ENCODE results near the gene SOX10. TPM values are rescaled to one million over a fixed set of nuclear protein-coding genes. Genes with fewer than 3 reads are reported as not detected.

Gene SOX10
- total RNA-seq (2022) (not detected in 2 replicates), Bru-seq, nascent RNA (not detected), BruChase-seq, experiment 1, labeled RNA remaining after a 2-hour chase (not detected), BruChase-seq, experiment 2, labeled RNA remaining after a 6-hour chase (not detected)
- long read RNA-seq = 0 reads

DNA sequence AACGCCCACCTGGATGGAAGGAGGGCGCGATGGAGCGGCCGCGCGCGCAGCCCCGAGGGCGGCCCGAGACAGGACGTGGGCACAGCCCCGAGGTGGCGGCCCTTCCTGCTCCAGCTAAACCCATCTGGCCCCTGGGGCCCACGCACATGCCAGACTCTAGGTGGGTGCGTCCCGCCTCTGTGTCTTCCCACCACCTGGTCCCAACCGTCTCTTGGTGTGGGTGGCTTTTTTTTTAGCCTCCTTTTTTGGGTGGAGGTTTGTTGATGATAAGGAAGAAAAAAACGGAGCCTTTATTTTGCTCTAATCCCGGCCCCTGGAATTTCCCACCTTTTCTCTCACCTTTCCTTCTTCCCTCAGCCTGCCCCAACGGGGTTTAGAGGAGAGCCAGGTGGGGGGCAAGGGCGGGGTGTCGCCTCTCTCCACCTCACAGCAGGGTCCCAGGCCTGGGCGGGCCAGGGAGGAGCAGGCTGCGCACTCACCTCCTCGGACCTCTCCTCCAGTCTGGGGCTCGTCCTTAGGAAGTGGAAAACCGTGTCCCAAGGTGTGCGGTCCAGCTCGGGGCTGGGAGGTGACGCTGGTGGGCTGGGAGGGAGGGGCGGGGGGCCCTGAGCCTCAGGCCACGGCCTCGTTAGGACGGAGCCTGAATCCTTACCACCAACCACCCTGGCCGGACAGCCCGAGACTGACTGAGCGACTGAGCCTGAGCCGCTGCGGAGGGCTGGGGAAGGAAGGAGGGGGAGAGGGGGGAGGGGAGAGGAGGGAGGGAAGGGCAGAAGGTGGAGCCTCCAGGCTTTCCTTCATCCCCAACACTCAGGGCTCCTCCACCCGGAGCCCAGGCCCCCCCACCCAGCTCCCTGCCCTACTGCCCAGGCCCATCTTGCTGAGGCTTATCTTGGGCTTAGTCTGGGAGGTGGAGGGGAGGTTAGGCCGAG, at the start of gene SOX10:
Gene SOX10 (minus strand): TSS at position 696 of the 932 bp plus-strand sequence. CDS start 771 bp downstream, outside the sequence.
- intact Hi-C loops (cut with micrococcal nuclease; ENCODE audit: unreplicated experiment) = no loop called here
- H3K36me3 Mint-ChIP-seq (ENCODE audit: insufficient read depth, unreplicated experiment) = peaks cover 4% of the 10 kb centered on the region
- TF ChIP-seq, protein P1, sequence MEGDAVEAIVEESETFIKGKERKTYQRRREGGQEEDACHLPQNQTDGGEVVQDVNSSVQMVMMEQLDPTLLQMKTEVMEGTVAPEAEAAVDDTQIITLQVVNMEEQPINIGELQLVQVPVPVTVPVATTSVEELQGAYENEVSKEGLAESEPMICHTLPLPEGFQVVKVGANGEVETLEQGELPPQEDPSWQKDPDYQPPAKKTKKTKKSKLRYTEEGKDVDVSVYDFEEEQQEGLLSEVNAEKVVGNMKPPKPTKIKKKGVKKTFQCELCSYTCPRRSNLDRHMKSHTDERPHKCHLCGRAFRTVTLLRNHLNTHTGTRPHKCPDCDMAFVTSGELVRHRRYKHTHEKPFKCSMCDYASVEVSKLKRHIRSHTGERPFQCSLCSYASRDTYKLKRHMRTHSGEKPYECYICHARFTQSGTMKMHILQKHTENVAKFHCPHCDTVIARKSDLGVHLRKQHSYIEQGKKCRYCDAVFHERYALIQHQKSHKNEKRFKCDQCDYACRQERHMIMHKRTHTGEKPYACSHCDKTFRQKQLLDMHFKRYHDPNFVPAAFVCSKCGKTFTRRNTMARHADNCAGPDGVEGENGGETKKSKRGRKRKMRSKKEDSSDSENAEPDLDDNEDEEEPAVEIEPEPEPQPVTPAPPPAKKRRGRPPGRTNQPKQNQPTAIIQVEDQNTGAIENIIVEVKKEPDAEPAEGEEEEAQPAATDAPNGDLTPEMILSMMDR (IDR thresholded peaks at IDR 0.05; ENCODE audit: insufficient read depth in 1 of 2, low read depth in 1 of 2, low read length in 1 of 2, severe bottlenecking in 1 of 2, unreplicated experiment in 1 of 2) = no peak
- no peaks in the 10 kb centered on the region for H3K9me3 Mint-ChIP-seq (ENCODE audit: unreplicated experiment)
- H3K27me3 Mint-ChIP-seq (ENCODE audit: insufficient read depth, unreplicated experiment) = no peaks in the 10 kb centered on the region
- POLR2A ChIA-PET = no interaction called here
- H3K4me1 ChIP-seq = no peaks in the 10 kb centered on the region
- H3K4me3 Mint-ChIP-seq (ENCODE audit: unreplicated experiment) = no peak within 1 kb of the TSS
- no peaks in the 10 kb centered on the region for H3K36me3 ChIP-seq (ENCODE audit: control insufficient read depth, insufficient read depth, low read length)
- H3K27ac Mint-ChIP-seq (ENCODE audit: unreplicated experiment) = no peak within 1 kb of the TSS
- no peak within 1 kb of the TSS for H3K4me3 ChIP-seq (ENCODE audit: low read depth, low read length)
- no peaks in the 10 kb centered on the region; the same call in 1 of the 2 replicates for H3K27me3 ChIP-seq (replicated peaks; ENCODE audit: control insufficient read depth, insufficient read depth, low read length)
- CTCF ChIA-PET = no interaction called here
- no TSS peak for BruUV-seq (replicated peaks)
- H3K9me3 ChIP-seq = no peaks in the 10 kb centered on the region
- no peaks in the 10 kb centered on the region for H3K4me1 Mint-ChIP-seq (ENCODE audit: low read depth, unreplicated experiment)
- DNase-seq = no peak

DNA sequence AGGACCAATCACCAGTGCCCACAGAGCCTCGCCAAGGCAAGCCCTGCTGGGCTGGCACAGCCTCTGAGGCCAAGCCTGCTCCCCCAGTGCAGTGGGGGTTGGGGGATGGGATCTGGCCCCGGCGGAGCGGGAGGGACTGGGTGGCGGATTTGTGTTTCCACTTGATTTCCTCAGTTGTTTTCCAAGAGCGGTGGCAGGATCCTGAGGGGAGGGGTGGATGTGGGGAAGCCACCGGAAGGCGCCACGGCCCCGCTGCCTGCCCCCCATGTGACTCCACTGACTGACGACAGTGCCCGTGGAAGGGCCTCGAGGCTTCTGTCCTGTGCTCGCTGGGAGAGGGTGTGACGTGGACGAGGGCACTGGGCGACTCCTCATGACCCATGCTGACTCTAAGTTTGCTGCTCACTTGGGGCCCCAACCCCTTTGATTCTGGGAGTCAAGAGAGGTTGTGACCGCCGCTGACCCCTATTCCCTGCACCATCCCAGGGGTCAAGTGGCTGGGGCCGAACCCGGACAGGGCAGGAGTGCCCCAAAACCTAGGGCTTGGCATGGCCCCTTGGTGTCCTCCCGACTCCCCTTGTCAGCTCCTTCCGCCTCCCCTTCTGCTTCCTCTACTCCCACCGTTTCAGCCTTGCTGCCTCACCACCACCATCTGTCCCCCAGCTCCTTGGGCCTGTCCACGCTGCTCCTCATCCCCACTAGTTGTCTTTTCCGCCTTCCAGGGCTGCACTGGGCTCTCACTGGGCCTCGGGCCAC, 49.3 kb upstream of the SOX10 start:
- CTCF ChIA-PET = interaction anchor here (0.9 kb wide), 1 partner anchor 16 kb away, joined by 3 read pairs; no protein-coding TSS in a partner anchor
- H3K36me3 Mint-ChIP-seq (ENCODE audit: insufficient read depth, unreplicated experiment) = no peaks in the 10 kb centered on the region
- no peaks in the 10 kb centered on the region for H3K36me3 ChIP-seq (ENCODE audit: control insufficient read depth, insufficient read depth, low read length)
- TF ChIP-seq, protein P1 (IDR thresholded peaks at IDR 0.05; ENCODE audit: insufficient read depth in 1 of 2, low read depth in 1 of 2, low read length in 1 of 2, severe bottlenecking in 1 of 2, unreplicated experiment in 1 of 2) = no peak
- H3K4me1 Mint-ChIP-seq (ENCODE audit: low read depth, unreplicated experiment) = peaks cover 7% of the 10 kb centered on the region
- no peaks in the 10 kb centered on the region for H3K4me1 ChIP-seq
- BruUV-seq (replicated peaks) = no TSS peak
- no peak for DNase-seq
- POLR2A ChIA-PET = no interaction called here
- H3K27ac Mint-ChIP-seq (ENCODE audit: unreplicated experiment) = no peak overlapping the region
- no peaks in the 10 kb centered on the region for H3K9me3 ChIP-seq
- no peaks in the 10 kb centered on the region for H3K27me3 ChIP-seq (replicated peaks; ENCODE audit: control insufficient read depth, insufficient read depth, low read length)
- H3K4me3 ChIP-seq (ENCODE audit: low read depth, low read length) = no peak overlapping the region
- H3K9me3 Mint-ChIP-seq (ENCODE audit: unreplicated experiment) = no peaks in the 10 kb centered on the region
- H3K27me3 Mint-ChIP-seq (ENCODE audit: insufficient read depth, unreplicated experiment) = no peaks in the 10 kb centered on the region
- intact Hi-C loops (cut with micrococcal nuclease; ENCODE audit: unreplicated experiment) = no loop called here
- no peak overlapping the region for H3K4me3 Mint-ChIP-seq (ENCODE audit: unreplicated experiment)

Data from Caco-2 (cell line).